Bronchial epithelial cell (primary cell): ENCODE data around the gene HCRTR1. TPM values are rescaled to one million over a fixed set of nuclear protein-coding genes. Genes with fewer than 3 reads are reported as not detected.

ENCODE experiments used
- DNase-seq: peaks from one replicate; pipeline ENCODE4 v3.0.0-alpha.2; 2010; ENCODE audit warnings: low read depth
- FAIRE-seq: peaks from 2 replicates; lab custom pipeline; 2011; peaks lifted over from hg19 to GRCh38; lab: Jason Lieb, UNC
- H3K27me3 ChIP-seq: 2 replicates; pipeline ENCODE4 v1.5.1; 2011; ENCODE audit warnings: low read length; ENCODE audit not compliant: control insufficient read depth, insufficient read depth
- H3K36me3 ChIP-seq: 2 replicates; pipeline ENCODE4 v1.5.1; 2011; ENCODE audit warnings: low read length; ENCODE audit not compliant: control insufficient read depth, insufficient read depth
- H3K4me3 ChIP-seq: 2 replicates; pipeline ENCODE4 v1.5.1; 2011; ENCODE audit warnings: mild to moderate bottlenecking, low read depth, low read length, control low read depth
- CTCF ChIP-seq: IDR thresholded peaks from 2 replicates; pipeline ENCODE4 v1.5.1; 2011; ENCODE audit warnings: mild to moderate bottlenecking, moderate library complexity, low read length, control low read depth, inconsistent platforms; ENCODE audit not compliant: insufficient read depth, severe bottlenecking
- total RNA-seq: library from RNA; depleted of rRNA; stranded (reverse); fragments of >200 nt; gene quantifications from 2 replicates; pipeline ENCODE4 v1.2.1, GENCODE V29; 2014

HCRTR1 gene
- total RNA-seq, 1 donor from 2014 or later, result not detected

- H3K36me3 ChIP-seq, result no peaks in the 10 kb centered on the region
- DNase-seq (no peak), FAIRE-seq (no peak)
- H3K27me3 ChIP-seq, result no peaks in the 10 kb centered on the region
- no peak for TF ChIP-seq CTCF
- peak overlapping the region; percentile 54 for H3K4me3 ChIP-seq
Observed at GRCh38 chr1:31645274-31645568, 27.7 kb downstream of the HCRTR1 start.

- DNase-seq, result no peak
- FAIRE-seq, result no peak
- Histone ChIP-seq H3K36me3 (no peaks in the 10 kb centered on the region), H3K27me3 (no peaks in the 10 kb centered on the region), H3K4me3 (no peak overlapping the region)
- no peak for TF ChIP-seq CTCF
Observed at GRCh38 chr1:31646259-31646960, 28.9 kb downstream of the HCRTR1 start.

- TF ChIP-seq CTCF, result no peak
- FAIRE-seq, result no peak
- no peak for DNase-seq
Observed at GRCh38 chr1:31647106-31647505, 29.6 kb downstream of the HCRTR1 start.

GRCh38 chr1:31648190-31648589 is 30.7 kb downstream of the HCRTR1 start:
- H3K36me3 ChIP-seq, result peaks cover 2% of the 10 kb centered on the region
- no peak for FAIRE-seq
- no peak for DNase-seq
- H3K27me3 ChIP-seq, result no peaks in the 10 kb centered on the region
- TF ChIP-seq CTCF, result no peak
- no peak overlapping the region for H3K4me3 ChIP-seq

More at GRCh38 chr1:31647106-31647505, 29.6 kb downstream of the HCRTR1 start:
- no peaks in the 10 kb centered on the region for H3K36me3 ChIP-seq
- no peaks in the 10 kb centered on the region for H3K27me3 ChIP-seq
- no peak overlapping the region for H3K4me3 ChIP-seq

- Histone ChIP-seq H3K4me3 (no peak overlapping the region), H3K36me3 (peaks cover 3% of the 10 kb centered on the region), H3K27me3 (no peaks in the 10 kb centered on the region)
- DNase-seq (no peak), FAIRE-seq (peak; percentile 32)
- TF ChIP-seq CTCF, result no peak
Observed at GRCh38 chr1:31648641-31649357, 31.3 kb downstream of the HCRTR1 start.
